ENCODE measurements around the gene RPS19. TPM values are rescaled to one million over a fixed set of nuclear protein-coding genes. Genes with fewer than 3 reads are reported as not detected.

RPS19 gene
- total RNA-seq, 4 donors from 2014 or later: 1,057 to 2,332 (median 1,706) TPM

GRCh38 chr19:41868989-41869300 lies 8.9 kb downstream of the RPS19 start:
- TF ChIP-seq, protein P1, sequence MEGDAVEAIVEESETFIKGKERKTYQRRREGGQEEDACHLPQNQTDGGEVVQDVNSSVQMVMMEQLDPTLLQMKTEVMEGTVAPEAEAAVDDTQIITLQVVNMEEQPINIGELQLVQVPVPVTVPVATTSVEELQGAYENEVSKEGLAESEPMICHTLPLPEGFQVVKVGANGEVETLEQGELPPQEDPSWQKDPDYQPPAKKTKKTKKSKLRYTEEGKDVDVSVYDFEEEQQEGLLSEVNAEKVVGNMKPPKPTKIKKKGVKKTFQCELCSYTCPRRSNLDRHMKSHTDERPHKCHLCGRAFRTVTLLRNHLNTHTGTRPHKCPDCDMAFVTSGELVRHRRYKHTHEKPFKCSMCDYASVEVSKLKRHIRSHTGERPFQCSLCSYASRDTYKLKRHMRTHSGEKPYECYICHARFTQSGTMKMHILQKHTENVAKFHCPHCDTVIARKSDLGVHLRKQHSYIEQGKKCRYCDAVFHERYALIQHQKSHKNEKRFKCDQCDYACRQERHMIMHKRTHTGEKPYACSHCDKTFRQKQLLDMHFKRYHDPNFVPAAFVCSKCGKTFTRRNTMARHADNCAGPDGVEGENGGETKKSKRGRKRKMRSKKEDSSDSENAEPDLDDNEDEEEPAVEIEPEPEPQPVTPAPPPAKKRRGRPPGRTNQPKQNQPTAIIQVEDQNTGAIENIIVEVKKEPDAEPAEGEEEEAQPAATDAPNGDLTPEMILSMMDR (IDR thresholded peaks at IDR 0.05): no peak
- no peak for TF ChIP-seq POLR2A (IDR thresholded peaks at IDR 0.05)
- DNase-seq (ENCODE audit: low spot score in 2 of 2): no peak
- H3K27ac ChIP-seq: no peak overlapping the region
- WGBS: 87% methylated on average over 12 of the region's 12 CpGs
- no peaks in the 10 kb centered on the region for H3K27me3 ChIP-seq
- H3K4me1 ChIP-seq: peaks cover 48% of the 10 kb centered on the region
- H3K9me3 ChIP-seq: no peaks in the 10 kb centered on the region
- peaks cover 70% of the 10 kb centered on the region for H3K36me3 ChIP-seq
- H3K4me3 ChIP-seq: no peak overlapping the region

DNA sequence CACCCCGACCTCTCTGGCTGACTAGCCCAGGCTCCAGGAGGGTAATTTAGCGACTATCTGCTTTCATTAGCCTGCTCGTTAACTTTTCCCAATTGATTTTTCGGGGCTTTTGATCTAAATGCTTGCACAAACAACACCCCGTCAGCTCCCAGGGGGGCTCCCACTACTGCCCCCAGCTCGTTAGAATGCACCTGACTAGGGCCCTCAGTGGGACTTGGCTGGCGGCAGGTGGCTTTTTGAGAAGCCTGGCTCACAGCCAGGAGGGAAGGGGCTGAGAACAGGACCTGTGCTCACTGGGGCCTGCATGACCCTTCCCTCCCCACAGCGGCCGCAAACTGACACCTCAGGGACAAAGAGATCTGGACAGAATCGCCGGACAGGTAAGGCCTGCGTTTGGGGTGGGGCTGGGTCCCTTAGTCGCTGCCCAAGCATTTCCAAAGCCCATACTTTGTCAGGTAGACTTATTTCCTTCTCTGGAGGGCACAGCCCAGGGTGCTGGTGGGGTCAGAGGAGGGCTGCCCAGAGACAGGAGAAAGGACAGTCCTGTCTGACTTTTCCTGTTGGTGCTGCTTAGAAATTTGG lies 9.4 kb downstream of the RPS19 start:
- no peak for DNase-seq (ENCODE audit: low spot score in 2 of 2)
- Histone ChIP-seq H3K4me1 (peaks cover 48% of the 10 kb centered on the region), H3K36me3 (peaks cover 65% of the 10 kb centered on the region), H3K4me3 (no peak overlapping the region), H3K27me3 (no peaks in the 10 kb centered on the region), H3K9me3 (no peaks in the 10 kb centered on the region), H3K27ac (no peak overlapping the region)
- 81% methylated on average over 9 of the region's 13 CpGs for WGBS
- TF ChIP-seq EP300 (IDR thresholded peaks at IDR 0.05) (no peak), POLR2A (IDR thresholded peaks at IDR 0.05) (no peak), POLR2AphosphoS5 (IDR thresholded peaks at IDR 0.05) (no peak)
- TF ChIP-seq, protein P1 (IDR thresholded peaks at IDR 0.05): no peak

DNA sequence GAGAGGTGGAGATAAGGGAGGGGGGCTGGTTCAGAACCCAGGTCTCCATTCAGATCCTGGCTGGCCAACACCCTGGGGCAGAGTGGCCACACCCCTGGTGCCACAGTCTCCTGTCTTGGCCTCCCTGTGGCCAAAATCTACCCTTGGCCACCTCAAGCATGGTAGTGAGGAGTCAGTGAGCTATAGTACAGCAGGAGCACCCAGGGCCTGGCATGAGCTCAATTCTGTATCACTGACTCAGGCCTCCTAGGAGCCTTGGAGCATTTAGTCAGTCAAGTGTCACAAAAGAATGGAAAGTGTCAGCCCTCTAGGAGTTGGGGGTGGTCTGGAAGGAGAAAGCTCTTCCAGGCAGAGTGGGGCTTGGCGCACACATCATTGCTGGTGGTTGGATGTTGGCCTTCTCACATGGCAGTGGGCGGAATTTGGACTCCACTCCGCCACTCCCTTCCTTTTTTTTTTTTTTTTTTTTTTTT lies 10.4 kb downstream of the RPS19 start:
- no peak overlapping the region for H3K4me3 ChIP-seq
- no peak for DNase-seq (ENCODE audit: low spot score in 2 of 2)
- peaks cover 46% of the 10 kb centered on the region for H3K4me1 ChIP-seq
- H3K36me3 ChIP-seq: peaks cover 55% of the 10 kb centered on the region
- H3K27me3 ChIP-seq: no peaks in the 10 kb centered on the region
- H3K27ac ChIP-seq: no peak overlapping the region
- H3K9me3 ChIP-seq: no peaks in the 10 kb centered on the region
- TF ChIP-seq EP300 (IDR thresholded peaks at IDR 0.05): no peak
- TF ChIP-seq, protein P1 (IDR thresholded peaks at IDR 0.05): no peak
- TF ChIP-seq POLR2A (IDR thresholded peaks at IDR 0.05): no peak
- TF ChIP-seq POLR2AphosphoS5 (IDR thresholded peaks at IDR 0.05): no peak
- 48% methylated on average over 3 of the region's 3 CpGs for WGBS

GRCh38 chr19:41871573-41872383 lies 11.7 kb downstream of the RPS19 start:
- Histone ChIP-seq H3K27ac (no peak overlapping the region), H3K4me3 (no peak overlapping the region), H3K36me3 (peaks cover 46% of the 10 kb centered on the region), H3K9me3 (no peaks in the 10 kb centered on the region), H3K4me1 (peaks cover 35% of the 10 kb centered on the region), H3K27me3 (no peaks in the 10 kb centered on the region)
- DNase-seq (ENCODE audit: low spot score in 2 of 2): no peak
- TF ChIP-seq EP300 (IDR thresholded peaks at IDR 0.05) (no peak), POLR2A (IDR thresholded peaks at IDR 0.05) (no peak), POLR2AphosphoS5 (IDR thresholded peaks at IDR 0.05) (no peak)
- TF ChIP-seq, protein P1 (IDR thresholded peaks at IDR 0.05): no peak
- 71% methylated on average over 15 of the region's 16 CpGs for WGBS

DNA sequence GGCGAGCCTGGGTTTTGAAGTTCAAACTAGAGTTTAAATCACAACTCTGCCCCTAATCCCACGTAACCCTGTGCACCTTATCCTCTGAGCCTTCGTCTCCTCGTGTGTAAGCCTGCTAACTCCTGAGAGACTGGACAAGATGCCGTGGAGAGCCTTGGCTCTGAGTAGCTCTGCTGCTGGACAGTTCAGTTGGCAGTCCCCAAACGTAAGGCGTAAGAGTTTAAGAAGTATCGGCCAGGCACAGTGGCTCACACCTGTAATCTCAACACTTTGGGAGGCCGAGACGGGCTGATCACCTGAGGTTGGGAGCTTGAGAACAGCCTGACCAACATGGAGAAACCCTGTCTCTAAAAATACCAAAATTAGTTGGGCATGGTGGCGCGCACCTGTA lies 12.3 kb downstream of the RPS19 start:
- Histone ChIP-seq H3K36me3 (peaks cover 44% of the 10 kb centered on the region), H3K27ac (no peak overlapping the region)

More for the DNA sequence above, 12.3 kb downstream of the RPS19 start:
- H3K4me3 ChIP-seq: no peak overlapping the region
- H3K9me3 ChIP-seq: no peaks in the 10 kb centered on the region
- 94% methylated on average over 12 of the region's 12 CpGs for WGBS
- TF ChIP-seq, protein P1 (IDR thresholded peaks at IDR 0.05): no peak
- TF ChIP-seq POLR2A (IDR thresholded peaks at IDR 0.05) (no peak), POLR2AphosphoS5 (IDR thresholded peaks at IDR 0.05) (no peak), EP300 (IDR thresholded peaks at IDR 0.05) (no peak)
- no peak for DNase-seq (ENCODE audit: low spot score in 2 of 2)
- no peaks in the 10 kb centered on the region for H3K27me3 ChIP-seq
- peaks cover 29% of the 10 kb centered on the region for H3K4me1 ChIP-seq

All from suprapubic skin (tissue), 4 donors.